GM19395 (cell line): ENCODE results near the gene CYP4F11.
"Not testable (repeated sequence)": the region's sequence is repeated elsewhere in the genome, so short reads cannot be mapped to it uniquely, and the experiment has no call there.

Source experiments
- ATAC-seq: cut with Tn5 transposase; IDR thresholded peaks from one replicate; pipeline ENCODE4 v1.9.1; 2021; ENCODE audit warnings: mild to moderate bottlenecking, moderate library complexity; ENCODE audit not compliant: unreplicated experiment

CYP4F11 gene

GRCh38 chr19:15885919-15886318 lies 48.4 kb downstream of the CYP4F11 start:
- ATAC-seq, result no peak

GRCh38 chr19:15885167-15885566 lies 49.2 kb downstream of the CYP4F11 start:
- no peak for ATAC-seq

GRCh38 chr19:15883329-15883728 lies 51.0 kb downstream of the CYP4F11 start:
- ATAC-seq, result not testable (repeated sequence)

- no peak for ATAC-seq
Measured at GRCh38 chr19:15874821-15875474, 59.4 kb downstream of the CYP4F11 start.

- ATAC-seq, result not testable (repeated sequence)
Measured at GRCh38 chr19:15873771-15874170, 60.6 kb downstream of the CYP4F11 start.

DNA sequence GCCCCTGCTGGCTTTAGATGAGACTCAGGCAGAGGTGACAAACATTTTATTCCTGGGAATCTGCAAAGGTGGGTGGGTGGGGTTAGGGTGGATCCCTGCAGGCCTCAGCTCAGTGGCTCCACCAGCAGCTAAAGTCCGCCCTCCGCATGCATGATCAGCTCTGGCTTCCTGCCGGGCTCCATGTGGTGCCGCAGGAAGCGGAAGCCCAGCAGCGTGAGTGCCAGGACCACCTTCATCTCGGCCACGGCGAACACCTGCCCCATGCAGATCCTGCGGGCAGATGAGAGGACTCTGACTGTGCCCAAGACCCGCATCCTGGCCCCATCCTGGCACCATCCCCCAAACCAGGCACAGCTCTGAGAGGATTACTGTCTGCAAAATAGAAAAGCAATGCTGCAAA lies 62.8 kb downstream of the CYP4F11 start:
- no peak for ATAC-seq

- ATAC-seq, result no peak
Measured at GRCh38 chr19:15869873-15870272, 64.5 kb downstream of the CYP4F11 start.

DNA sequence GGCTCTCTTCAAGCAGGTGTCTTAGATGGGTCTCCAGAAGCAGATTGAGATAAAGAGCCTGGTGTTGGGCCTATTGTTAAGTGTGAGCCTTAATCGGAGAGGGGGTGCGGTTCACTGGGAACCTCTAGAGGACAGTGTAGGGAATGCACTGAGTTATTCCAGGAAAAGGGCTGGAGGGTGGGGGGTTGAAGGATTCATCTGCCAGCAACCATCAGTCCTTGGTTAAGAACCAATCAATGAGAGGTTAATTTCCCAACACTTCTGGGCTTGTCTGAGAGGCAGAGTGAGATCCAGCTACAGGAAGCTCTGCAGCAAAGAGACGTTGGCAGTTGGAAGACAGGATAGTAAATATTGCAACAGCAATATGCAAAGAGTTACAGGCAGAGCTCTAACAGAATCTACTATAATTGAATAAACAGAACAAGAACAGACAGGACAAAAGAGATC lies 65.2 kb downstream of the CYP4F11 start:
- no peak for ATAC-seq

DNA sequence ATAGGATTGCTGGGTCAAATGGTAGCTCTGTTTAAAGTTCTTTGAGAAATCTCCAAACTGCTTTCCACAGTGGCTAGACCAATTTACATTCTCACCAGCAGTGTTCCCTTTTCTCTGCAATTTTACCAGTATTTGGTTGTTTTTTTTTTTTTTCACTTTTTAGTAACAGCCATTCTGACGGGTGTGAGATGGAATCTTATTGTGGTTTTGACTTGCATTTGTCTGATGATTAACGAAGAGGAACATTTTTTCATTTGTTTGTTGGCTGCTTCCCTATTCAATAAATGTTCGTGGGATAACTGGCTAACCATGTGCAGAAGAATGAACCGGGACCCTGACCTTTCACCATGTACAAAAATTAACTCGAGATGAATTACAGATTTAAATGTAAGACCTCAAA lies 67.7 kb downstream of the CYP4F11 start:
- no peak for ATAC-seq

DNA sequence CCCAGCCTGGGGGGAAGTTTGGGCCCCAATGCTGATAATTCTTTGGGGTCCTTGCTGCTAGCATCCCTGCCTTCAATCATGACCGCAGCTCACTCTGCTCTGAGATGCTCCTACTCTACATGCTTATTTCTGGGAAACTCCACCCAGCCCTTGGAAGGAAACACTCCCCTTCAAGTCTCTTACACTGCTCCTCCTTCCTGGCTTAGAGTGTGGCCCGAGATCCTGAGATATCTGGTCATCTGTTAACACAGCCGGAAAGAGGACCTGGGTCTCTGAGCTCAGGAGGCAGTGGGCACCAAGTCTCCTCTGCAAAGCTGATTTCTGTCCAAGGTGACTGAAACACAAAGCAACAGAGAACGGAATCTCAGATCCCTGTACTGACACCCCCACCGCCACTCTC lies 69.5 kb downstream of the CYP4F11 start:
- ATAC-seq, result no peak

DNA sequence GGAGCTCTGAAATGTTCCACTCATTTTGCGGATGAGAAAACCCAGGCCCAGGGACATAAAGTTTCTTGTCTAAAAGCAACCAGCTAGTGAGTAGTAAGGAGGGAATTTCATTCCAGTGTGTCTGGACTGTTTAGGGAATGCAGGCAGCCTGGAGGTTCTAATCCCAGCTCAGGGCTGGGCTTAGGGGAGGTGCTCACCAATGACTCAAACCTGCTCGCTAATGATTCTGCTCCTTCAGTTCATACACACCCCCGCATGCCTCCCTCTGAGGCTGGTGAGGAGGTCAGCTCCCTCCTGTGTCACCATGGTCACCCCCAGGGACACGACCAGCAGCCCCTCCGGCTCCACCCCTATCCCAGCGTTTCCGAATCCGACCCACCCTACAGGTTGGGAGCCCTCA lies 71.1 kb downstream of the CYP4F11 start:
- no peak for ATAC-seq

GRCh38 chr19:15862444-15862843 lies 71.9 kb downstream of the CYP4F11 start:
- no peak for ATAC-seq
